ENCODE results near the gene ETHE1.
A peak's percentile ranks its signal among the peaks of the same experiment; 100 is the strongest.

ETHE1 gene

GRCh38 chr19:43474986-43475705 is 51.9 kb downstream of the ETHE1 start:
- peak overlapping the region; percentile 18 for H3K4me3 ChIP-seq (ENCODE audit: low read depth, low read length)
- no peak for TF ChIP-seq CTCF (IDR thresholded peaks at IDR 0.05; ENCODE audit: low read depth, low read length, missing control alignments)
- DNase-seq (ENCODE audit: low read depth): peak; percentile 31

- DNase-seq (ENCODE audit: low read depth): no peak
- TF ChIP-seq CTCF (IDR thresholded peaks at IDR 0.05; ENCODE audit: low read depth, low read length, missing control alignments): no peak
- no peak overlapping the region for H3K4me3 ChIP-seq (ENCODE audit: low read depth, low read length)
Observed at GRCh38 chr19:43474487-43474886, 52.5 kb downstream of the ETHE1 start.

GRCh38 chr19:43471091-43471490 is 55.9 kb downstream of the ETHE1 start:
- DNase-seq (ENCODE audit: low read depth): no peak
- no peak overlapping the region for H3K4me3 ChIP-seq (ENCODE audit: low read depth, low read length)
- no peak for TF ChIP-seq CTCF (IDR thresholded peaks at IDR 0.05; ENCODE audit: low read depth, low read length, missing control alignments)

GRCh38 chr19:43470288-43470687 is 56.7 kb downstream of the ETHE1 start:
- no peak for DNase-seq (ENCODE audit: low read depth)
- no peak overlapping the region for H3K4me3 ChIP-seq (ENCODE audit: low read depth, low read length)
- no peak for TF ChIP-seq CTCF (IDR thresholded peaks at IDR 0.05; ENCODE audit: low read depth, low read length, missing control alignments)

GRCh38 chr19:43469160-43469480 is 57.9 kb downstream of the ETHE1 start:
- H3K4me3 ChIP-seq (ENCODE audit: low read depth, low read length): no peak overlapping the region
- no peak for TF ChIP-seq CTCF (IDR thresholded peaks at IDR 0.05; ENCODE audit: low read depth, low read length, missing control alignments)
- no peak for DNase-seq (ENCODE audit: low read depth)

- H3K4me3 ChIP-seq (ENCODE audit: low read depth, low read length): no peak overlapping the region
- no peak for DNase-seq (ENCODE audit: low read depth)
- TF ChIP-seq CTCF (IDR thresholded peaks at IDR 0.05; ENCODE audit: low read depth, low read length, missing control alignments): no peak
Observed at GRCh38 chr19:43468354-43469159, 58.4 kb downstream of the ETHE1 start.
